ENCODE data around the gene NR3C2.

Gene NR3C2

DNA sequence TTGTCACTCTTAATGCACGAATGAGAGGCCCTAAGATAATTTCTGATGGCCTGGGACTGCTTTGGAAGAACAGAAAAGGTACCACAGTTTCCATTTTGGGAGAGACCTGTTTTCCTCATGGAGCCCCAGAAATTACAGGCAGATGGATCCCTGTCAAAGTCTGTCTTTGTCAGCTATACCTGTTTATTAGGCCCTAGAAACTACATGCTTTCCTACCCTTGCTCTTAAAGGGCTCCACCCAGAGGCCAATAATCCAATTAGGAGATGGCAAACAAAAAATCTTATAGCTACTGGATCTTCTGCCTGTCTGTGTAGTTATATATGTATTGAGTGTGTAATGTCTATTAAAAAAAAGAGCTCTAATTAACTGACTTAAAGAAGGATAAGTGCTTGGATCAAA, 141.3 kb downstream of the NR3C2 start:
- no peak for DNase-seq

DNA sequence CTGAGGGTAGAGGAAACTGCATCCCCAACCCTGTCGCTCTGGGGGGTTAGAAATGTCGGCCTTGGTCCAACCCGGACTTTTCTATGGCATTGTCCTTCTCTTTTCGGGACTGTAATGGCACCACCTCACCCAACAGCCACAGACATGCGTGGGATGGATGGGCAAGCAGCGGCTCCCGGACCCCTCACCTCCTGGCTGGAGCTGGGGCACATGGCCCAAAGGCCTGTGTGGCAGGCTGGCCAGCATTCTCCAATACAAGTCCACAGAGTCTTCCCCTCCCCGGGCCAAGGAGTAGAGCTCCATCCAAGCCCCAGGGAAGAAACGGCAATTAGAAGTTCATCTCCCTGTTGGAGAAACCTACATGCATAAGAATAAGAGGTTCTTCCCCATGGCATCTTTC, 142.9 kb downstream of the NR3C2 start:
- DNase-seq, result no peak

DNA sequence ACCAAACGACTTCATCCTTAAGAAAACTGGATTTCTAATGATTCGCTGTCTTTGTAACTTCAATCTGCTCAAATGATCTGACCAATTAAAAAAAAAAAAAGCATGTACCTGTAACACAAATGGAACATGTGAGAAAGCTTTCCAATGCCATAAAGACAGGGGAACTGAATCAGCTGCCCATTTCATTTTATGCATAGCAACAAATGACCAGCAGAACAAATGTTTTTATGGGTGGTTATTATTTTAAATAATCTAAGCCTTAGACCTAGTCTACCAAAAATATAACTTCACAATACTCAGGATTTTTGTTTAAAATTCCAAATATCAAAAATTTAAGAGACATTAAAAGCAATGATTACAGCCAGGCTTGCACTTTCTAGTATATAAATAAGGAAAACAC, 145.7 kb downstream of the NR3C2 start:
- DNase-seq, result no peak

DNA sequence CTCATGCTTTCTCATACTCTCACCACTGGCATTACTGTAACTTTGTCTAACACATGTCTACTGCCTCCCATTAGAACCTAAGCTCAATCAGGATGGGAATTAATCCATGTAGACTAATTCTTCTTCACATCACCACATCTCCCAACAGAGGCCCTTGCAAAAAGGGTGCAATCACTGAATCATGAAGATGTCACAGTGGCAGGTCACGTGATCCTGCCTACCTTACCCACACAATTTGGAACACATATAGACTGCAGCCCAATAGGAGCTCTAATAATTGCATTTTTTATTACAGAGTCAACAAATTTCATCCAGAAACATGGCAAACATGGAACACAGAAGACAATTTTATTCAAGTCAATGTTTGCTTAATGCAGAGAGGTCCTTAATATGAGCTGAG, 146.6 kb downstream of the NR3C2 start:
- no peak for DNase-seq

DNA sequence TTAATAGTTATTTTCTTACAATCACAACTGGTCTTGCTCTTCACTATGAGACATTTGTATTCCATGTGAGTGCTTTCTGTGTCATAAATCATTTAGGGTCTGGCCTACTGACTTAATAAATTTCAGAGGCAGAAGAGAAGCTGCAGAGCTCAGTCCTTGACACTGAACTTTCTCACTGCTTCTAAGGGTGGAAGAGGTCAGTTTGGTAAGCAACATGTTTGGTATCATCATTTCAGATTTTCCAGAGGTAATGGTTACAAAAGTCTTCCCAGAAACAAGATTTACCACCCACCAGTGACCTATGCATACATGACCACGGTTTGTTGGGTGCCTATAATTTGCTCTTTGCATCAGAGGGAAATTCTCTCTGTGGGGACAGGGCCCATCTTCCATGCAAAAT, 148.6 kb downstream of the NR3C2 start:
- no peak for DNase-seq

DNA sequence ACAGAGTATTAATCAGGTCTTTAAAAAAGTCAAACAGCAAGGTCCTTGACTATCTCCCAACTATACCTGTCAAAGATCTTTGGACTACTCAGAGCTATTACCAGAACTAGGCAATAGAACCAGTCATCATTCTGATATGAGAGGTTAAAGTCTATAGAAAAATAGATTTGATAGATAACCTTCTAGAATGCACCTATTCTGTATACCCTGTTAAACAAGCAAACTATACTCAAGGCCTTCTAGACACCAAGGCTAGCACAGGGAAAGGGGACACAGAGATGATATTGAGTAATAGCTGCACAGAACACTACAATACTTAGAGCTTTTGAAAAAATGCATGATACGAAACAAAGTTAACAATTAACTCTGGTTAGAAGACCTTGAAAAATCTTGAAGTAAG, 149.5 kb downstream of the NR3C2 start:
- DNase-seq, result no peak

DNA sequence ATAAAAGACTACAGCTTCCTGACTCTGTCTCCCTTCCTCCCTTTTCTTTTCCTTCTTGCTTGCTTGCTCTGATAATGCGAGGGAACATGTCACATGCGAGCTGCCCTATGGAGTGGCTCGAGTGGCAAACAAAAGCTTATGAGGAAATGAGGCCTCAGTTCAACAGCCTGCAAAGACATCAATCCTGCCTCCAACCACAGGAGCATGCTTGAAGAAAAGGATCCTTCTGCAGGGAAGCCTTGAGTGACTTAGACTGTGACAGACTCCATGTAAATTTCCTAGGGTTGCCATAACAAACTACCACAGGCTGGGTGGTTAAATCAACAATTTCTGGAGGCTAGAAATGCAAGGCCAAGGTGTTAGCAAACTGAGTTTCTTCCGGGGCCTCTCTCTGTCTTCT, 152.5 kb downstream of the NR3C2 start:
- DNase-seq, result no peak

DNA sequence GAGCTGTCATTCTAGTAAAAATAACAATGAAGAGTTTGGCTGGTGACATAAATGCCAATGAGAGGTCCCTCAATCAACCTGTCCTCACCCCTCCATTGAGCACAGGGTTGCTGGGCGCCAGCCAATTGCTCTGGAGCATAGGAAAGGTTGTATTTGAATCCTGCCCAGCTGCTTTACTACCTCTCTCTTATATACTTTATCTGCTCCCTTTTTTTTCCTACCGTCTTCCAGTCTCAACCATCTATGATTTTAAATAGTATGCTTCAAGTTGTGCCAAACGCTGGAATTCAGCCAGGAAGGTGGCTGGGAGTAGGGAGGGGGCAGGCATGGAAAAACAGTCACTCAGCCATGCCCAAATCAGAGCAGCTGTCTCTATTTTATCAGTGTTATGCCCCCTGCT, 153.8 kb downstream of the NR3C2 start:
- DNase-seq, result no peak

DNA sequence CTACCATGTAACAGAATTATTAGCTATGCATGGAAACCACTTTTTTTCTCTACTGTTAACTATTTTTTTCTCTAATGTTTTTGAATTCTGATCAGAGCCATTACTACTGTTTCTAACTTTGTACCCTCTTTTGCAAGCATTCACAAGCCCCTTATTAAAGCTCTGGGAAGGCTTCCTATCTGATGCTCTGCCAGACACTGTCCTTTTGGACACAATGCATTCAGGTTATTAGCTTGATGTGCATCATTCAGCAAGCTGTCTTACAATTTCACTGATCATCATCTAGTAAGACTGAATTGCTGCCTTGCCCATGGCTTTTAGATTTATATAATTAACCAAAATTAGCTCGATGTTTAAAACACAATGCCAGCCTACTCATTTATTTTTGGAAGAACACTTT, 155.1 kb downstream of the NR3C2 start:
- no peak for DNase-seq

DNA sequence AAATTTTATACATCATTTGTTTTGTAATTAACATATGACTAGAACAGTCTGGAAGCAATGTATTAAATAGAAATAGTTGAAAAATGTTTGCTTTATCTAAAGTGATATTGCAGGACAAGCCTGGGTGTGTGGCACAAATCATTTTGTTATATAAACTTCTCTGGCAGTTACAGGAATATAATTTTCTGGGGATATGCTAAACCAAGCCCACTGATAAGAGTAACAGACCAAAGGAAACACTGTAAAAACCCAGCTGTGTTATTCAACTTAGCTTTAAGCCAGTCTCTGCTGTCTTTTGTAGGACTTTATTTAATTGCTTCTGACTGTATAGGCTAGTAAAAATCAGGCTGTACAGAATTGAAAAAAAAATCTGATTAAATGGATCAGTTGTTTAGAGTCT, 156.2 kb downstream of the NR3C2 start:
- no peak for DNase-seq

DNA sequence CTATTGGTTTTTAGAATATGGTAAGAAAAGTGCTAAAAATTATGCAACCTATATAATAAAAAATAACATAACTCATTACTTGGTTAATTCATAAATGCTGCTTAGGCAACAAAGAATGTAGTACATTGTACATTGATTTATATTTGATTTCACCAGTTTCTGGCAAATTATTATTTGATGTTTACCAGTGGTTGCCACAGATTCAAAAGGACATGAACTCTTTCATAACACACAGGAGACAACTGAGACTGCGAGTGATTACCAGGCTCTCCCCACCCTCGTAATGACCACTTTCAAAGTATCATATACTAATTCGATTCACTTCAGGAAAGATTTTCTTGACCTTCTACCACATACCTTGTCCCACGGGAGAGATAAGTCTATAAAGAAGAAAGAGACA, 158.5 kb downstream of the NR3C2 start:
- no peak for DNase-seq

DNA sequence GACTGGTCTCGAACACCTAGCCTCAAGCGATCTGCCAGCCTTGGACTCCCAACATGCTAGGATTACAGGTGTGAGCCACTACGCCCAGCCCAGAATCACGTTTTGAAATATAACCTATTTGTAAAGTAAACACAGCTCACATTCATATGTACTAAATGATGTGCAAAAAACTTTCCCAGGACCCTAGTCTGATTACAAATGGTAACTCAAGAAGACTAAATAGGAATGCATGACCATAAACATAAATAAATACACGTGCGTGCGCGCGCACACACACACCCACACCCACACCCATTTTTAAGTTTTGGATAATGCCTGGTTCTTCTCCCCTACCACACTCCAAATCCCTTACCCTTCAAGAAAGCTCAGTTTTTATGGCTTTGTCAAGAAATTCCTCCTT, 163.9 kb downstream of the NR3C2 start:
- DNase-seq, result no peak

DNA sequence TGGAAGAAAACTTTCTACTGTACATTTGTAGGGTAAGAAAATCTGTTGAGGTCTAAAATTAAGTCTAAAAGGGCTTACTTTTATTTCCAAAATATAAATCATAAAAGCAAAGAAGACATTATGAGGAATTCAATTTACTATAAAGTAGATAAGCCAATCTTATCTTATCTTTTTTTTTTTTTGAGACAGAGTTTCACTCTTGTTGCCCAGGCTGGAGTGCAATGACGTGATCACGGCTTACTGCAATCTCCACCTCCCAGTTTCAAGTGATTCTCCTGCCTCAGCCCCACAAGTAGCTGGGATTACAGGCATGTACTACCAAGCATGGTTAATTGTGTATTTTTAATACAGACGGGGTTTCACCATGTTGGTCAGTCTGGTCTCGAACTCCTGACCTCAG, 166.9 kb downstream of the NR3C2 start:
- no peak for DNase-seq

DNA sequence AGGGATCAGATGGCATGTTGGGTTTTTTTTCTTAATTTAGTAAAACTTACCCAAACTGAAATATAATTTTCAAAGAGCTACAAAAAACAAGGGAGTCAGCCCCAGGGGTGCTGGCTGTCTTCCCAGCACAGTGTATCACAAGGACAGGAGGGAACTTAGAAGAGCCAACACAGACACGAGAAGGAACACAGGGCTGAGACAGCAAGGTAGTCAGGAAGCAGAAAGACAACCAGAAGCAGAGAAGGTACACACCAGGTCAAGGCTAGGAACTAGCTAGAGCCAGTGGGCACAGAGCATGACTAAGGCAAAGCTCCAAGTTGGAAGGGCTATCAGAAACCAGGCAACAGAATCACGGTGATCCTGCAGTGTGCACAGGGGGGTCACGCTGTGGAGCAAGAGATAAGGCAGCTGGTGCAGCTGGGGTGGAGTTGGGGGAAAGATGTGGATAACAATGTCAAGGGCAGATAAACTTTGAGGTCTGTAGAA, 168.7 kb downstream of the NR3C2 start:
- DNase-seq, result no peak

DNA sequence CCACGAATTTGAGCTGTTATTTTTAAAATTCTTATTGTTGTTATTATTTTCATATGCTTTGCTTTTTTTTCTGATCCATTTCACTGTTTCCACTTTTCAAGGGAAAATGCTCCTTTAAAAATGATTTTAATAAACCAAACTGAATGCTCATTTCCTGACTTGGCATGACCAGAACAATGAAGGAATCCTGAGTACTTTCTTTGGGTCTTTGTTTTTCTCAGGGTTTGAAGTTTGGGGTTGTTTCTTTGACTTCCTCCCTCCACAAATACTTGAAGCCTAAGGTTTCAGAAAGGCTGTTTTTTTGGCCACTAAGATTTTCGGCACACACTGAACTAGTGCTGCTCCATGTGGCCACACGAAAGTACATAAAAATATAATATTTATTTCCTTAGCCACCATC, 171.0 kb downstream of the NR3C2 start:
- DNase-seq, result no peak

DNA sequence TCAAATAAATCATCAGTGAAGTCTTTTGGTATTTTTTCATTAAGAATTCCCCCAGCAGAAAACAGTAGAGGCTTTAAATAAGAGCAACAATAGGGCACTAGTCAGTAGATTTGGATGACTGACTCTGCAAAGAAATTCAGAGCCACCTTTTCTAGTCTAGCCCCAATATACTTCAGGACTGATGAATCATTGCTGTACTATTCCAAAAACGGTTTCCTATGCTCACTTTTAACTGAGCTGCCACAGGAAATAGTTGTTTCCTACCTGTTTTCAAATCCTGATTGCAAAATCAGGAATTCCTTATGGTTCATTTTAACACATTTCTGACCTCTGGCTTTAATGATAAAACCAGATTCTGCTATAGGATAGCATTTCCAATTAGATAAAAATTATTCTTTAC, 171.6 kb downstream of the NR3C2 start:
- no peak for DNase-seq

DNA sequence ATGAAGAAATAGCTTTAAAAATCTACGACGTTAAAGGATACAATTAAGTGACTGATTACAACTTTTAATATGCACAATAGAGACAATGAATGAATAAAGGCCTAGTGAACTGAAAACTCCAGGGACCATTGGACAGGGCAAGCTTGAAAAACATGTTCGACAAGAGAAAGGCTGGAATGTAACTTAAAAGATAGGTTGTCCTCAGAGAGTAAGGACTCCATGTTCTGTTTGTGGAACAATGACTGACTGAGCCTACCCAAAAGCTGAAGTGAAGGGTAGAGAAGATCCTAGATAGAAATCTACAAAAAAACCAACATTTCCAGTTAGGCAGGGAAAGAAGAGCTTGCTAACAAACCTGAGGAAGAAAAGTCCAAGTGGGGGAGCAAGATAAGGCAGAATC, 173.4 kb downstream of the NR3C2 start:
- DNase-seq, result no peak

DNA sequence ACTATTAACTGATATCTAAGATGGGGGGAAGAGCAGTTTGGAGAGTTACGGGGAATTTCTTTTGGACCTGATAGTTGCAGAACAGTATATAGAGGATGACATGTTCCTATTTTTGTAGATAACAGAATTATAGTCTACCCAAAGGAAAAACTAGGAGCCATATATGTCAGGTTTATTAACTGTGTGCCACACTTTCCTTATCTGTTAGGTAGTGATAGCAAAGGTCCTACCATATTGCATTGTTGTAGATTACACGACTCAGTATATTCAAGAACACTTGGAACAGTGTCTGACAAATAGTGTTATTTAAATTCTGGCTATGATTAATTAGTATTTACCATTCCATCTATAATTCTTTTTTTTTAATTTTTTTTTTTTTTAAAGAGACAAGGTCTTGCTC, 175.3 kb downstream of the NR3C2 start:
- DNase-seq, result no peak

DNA sequence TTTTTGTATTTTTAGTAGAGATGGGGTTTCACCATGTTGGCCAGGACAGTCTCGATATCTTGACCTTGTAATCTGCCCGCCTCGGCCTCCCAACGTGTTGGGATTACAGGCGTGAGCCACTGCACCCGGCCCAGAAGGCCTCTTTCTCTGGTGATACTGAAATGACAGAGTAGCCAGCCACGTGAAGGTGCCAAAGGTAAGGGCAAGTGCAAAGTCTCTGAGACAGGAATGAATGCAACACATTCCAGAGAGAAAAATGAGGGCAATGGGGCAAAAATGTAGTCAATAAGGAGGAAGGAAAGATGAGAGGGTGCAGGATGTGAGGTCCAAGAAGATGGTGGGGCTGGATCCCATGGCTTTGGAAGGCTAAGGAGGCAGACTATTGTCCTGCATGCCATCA, 176.0 kb downstream of the NR3C2 start:
- DNase-seq, result no peak

DNA sequence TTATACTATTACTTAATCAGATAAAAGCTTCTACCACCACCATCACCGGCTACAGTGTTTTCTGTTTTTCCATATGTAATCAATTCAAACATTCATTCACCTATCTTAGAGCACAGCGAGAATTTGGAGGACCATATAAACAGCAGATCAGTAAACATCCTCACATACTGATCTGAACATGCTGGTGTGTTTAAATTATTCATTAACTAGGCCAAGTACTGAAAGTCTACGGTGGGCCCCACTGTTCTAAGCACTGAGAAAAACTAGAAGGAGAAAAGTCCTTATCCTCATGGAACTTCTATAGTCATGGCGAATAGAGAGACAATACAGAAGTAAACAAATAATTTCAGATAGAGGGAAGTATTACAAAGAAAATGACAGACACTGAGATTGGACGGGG, 176.6 kb downstream of the NR3C2 start:
- no peak for DNase-seq

DNA sequence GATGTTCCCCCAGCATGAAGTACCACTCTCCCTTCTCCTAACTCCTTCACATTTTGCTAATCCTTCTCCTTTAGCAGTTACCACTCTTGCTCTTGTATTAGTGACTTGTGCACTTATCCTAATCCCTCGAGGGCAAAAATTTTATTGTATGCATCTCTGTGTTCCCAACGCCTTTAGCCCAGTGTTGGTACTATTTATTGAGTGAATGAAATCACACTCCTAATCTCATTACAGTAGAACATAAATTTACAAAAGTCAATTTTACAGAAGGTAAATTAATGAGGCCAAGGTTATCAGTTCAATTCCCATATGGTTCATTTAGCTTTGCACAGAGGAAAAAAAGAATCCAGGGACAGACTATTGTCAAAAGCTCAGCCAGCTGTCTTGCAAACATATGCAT, 178.4 kb downstream of the NR3C2 start:
- DNase-seq, result no peak

DNA sequence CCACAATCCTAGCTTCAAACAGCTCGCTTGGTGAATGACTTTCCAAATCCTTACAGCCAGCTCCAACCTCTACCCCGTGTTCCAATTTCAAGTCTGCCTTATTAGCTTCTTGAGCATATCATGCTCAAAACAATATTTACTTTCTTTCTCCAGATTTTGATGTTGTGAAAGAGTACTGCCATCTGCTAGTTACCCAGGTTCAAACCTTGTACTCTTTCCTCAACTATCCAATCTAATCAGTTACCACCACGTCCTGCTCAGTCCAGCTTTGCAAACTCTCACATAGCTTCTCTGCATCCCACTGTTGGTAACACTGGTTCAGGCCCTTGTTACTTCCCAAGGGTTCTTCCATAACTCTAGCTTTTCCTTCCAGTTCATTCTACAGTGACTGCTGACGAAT, 179.1 kb downstream of the NR3C2 start:
- DNase-seq, result no peak

DNA sequence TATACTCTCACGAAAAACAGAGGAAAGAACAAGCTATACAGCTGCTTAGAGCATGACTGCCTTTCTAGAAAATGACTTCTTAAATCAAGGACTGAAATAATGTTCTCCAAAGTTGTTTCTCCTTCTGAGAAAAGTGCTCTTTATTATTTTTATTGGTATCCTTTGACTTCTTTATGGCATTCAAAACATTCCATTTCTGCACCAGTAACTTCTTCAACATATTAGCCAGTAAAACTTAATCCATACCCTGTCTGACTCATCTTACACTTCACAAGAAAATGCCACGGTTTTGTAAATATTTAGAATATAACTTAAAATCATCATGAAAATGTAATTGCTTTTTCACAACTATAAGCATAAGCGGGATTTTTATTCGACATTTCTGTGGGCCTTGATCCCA, 180.4 kb downstream of the NR3C2 start:
- no peak for DNase-seq

DNA sequence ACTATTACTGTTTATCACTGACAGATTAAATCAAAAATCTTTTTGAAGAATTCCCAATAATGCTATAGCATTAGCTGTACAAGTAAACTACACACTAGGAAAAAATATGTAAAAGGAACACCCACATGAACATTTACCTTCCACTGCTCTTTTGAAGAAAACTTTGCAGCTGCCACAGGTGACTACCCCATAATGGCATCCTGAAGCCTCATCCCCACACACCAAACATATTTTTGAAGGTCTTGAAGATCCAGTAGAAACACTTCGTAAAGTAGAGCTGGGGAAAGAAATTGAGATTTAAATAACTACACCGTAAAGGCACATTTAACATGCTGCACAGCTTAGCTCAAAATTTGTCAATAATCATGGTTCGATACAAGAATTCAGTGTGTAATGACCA, 182.4 kb downstream of the NR3C2 start:
- DNase-seq, result no peak

DNA sequence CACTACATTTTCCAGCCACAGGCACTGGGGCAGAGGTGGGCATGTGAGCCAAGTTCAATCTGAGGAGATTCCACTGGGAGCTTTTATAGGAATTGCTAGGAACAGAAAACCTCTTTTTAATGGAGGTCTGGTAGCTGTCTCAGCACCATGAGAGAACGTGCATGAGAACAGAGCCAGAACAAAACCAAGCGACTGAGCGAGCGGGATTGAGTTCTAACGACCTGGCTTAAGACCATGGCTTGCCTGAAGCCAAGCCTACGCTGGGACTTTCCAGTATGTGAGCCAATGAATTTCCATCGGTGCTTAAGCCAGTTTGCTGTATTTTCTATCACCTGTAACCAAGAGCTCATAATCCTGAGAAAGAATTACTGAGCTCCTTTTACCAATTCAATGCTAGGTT, 183.7 kb downstream of the NR3C2 start:
- DNase-seq, result no peak

DNA sequence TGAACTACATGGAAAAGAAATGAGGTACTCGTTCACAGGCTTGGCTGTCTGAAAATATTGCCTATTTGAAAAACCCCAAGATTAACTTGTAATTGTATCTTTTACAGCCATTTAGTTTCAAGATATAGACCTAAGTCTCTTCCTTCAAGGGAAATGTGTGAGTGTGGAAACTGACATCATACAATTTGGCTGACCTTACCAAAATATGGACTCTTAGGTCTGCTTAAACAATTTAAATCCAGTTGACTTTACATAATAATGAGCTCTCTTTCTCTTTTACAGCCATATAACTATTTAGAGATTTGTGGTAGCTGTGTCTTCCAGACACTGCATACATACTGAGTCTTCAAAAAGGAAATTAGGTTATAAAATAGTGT, 186.9 kb downstream of the NR3C2 start:
- no peak for DNase-seq

Measured in activated CD8-positive, alpha-beta memory T cell treated with anti-CD3 and anti-CD28 coated beads, Interleukin-2, amount 50 U/mL, for 48 hours (primary cell).